Kidney (tissue), 14 donors: Measurements from ENCODE around the gene MLEC. TPM values are rescaled to one million over a fixed set of nuclear protein-coding genes. Genes with fewer than 3 reads are reported as not detected.

Experiments
- DNase-seq, 5 donors: peaks; one replicate each; pipeline ENCODE4 v3.0.0-alpha.2; 2013 to 2020
- FAIRE-seq: peaks from 2 replicates; lab custom pipeline; 2012; peaks lifted over from hg19 to GRCh38; lab: Jason Lieb, UNC
- H3K27ac ChIP-seq, 2 donors: one replicate each; pipeline ENCODE4 v1.7.0; 2013; ENCODE audit warnings: low read depth in 2 of 2, low read length in 2 of 2, inconsistent platforms in 1 of 2
- H3K27me3 ChIP-seq: one replicate; pipeline ENCODE4 v1.7.1; 2013; ENCODE audit warnings: low read length, inconsistent platforms; ENCODE audit not compliant: control insufficient read depth, insufficient read depth
- H3K36me3 ChIP-seq, 3 donors: one replicate each; pipeline versions ENCODE4 v1.7.0 to v1.7.1; 2013; ENCODE audit warnings: low read length in 3 of 3, control low read depth in 1 of 3, inconsistent platforms in 1 of 3; ENCODE audit not compliant: insufficient read depth in 3 of 3, control insufficient read depth in 2 of 3
- H3K4me1 ChIP-seq, 3 donors: one replicate each; pipeline versions ENCODE4 v1.7.0 to v1.7.1; 2013; ENCODE audit warnings: low read length in 3 of 3, inconsistent platforms in 1 of 3, low read depth in 1 of 3; ENCODE audit not compliant: control insufficient read depth in 2 of 3, insufficient read depth in 2 of 3
- H3K4me3 ChIP-seq, 3 donors: one replicate each; pipeline versions ENCODE4 v1.7.0 to v1.8.1; 2013; ENCODE audit warnings: low read length in 3 of 3, control low read depth in 1 of 3, inconsistent platforms in 1 of 3
- H3K9ac ChIP-seq, 3 donors: one replicate each; pipeline versions ENCODE4 v1.7.0 to v1.7.1; 2013; ENCODE audit warnings: low read length in 3 of 3, control low read depth in 1 of 3, inconsistent platforms in 1 of 3
- H3K9me3 ChIP-seq, 3 donors: one replicate each; pipeline versions ENCODE4 v1.7.0 to v1.7.1; 2013; ENCODE audit warnings: low read length in 3 of 3, control low read depth in 1 of 3, inconsistent platforms in 1 of 3; ENCODE audit not compliant: control insufficient read depth in 2 of 3, insufficient read depth in 1 of 3
- intact Hi-C: fragments of 100-400 bp; cut with DNase I; formaldehyde crosslinking; loops from one replicate; pipeline ENCODE4 v1.11.1; 2022
- polyA plus RNA-seq: library from polyadenylated mRNA; stranded (reverse); fragments of 350-450 nt; fragmentation: Illumina TruSeq; extraction: RNeasy Lipid Tissue Mini Kit (QIAGEN cat#74804); gene quantifications from one replicate; pipeline ENCODE4 v1.2.3, GENCODE V29; 2014; ENCODE audit warnings: low read depth, low replicate concordance; ENCODE audit not compliant: insufficient read depth
- total RNA-seq: library from RNA; stranded (reverse); fragmentation: NEBNext Ultra II Directional; extraction: Animal tissue kit (Norgen Biotek cat#: 25700); gene quantifications from one replicate; pipeline ENCODE4 v1.2.1, GENCODE V29; 2021
- TF ChIP-seq, protein P1 (sequence below): IDR thresholded peaks from 3 replicates; pipeline ENCODE4 v1.5.1; 2012; ENCODE audit warnings: mild to moderate bottlenecking, moderate library complexity, borderline replicate concordance; ENCODE audit not compliant: insufficient read depth; ENCODE audit errors: extremely low read depth
- donor health status: control.
- donor health status: control.
- donor health status: control.
- donor health status: control.
- donor health status: control.
- donor health status: DM: yes; HTN: yes; CAD: no.
- donor health status: Normal renal cell carcinoma (clear cell type).

Gene MLEC
- total and polyA plus RNA-seq, 2 donors from 2014 or later: 60.3 to 146 TPM

DNA sequence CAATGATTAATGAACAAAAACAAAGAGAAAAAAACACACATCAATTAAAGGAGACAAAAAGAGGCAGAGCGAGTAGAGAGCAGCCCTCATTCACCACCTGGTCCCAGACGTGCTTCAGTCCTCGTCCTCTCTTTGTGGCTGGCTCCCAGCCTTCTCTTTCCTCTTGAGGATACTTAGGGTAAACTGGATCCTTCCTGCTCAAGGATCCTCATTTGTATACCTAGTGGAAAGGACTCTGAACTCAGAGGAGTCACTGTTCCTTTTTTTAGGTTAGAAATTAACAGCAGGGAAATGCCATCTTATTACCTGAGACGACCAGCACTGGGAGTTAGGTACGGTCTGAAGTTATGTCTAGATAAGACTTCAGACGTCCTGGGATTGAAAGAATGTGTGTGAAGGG, 9.7 kb downstream of the MLEC start:
- Histone ChIP-seq H3K4me3 (no peak overlapping the region), H3K36me3 (peaks cover 14 to 56% (median 41%) of the 10 kb centered on the region in 3 donors), H3K4me1 (peaks cover 0 to 25% (median 18%) of the 10 kb centered on the region in 3 donors), H3K9ac (no peak overlapping the region), H3K9me3 (no peaks in the 10 kb centered on the region), H3K27me3 (no peaks in the 10 kb centered on the region), H3K27ac (peak overlapping the region; percentile 59 to 68)
- DNase-seq (no peak), FAIRE-seq (no peak)
- TF ChIP-seq, protein P1, sequence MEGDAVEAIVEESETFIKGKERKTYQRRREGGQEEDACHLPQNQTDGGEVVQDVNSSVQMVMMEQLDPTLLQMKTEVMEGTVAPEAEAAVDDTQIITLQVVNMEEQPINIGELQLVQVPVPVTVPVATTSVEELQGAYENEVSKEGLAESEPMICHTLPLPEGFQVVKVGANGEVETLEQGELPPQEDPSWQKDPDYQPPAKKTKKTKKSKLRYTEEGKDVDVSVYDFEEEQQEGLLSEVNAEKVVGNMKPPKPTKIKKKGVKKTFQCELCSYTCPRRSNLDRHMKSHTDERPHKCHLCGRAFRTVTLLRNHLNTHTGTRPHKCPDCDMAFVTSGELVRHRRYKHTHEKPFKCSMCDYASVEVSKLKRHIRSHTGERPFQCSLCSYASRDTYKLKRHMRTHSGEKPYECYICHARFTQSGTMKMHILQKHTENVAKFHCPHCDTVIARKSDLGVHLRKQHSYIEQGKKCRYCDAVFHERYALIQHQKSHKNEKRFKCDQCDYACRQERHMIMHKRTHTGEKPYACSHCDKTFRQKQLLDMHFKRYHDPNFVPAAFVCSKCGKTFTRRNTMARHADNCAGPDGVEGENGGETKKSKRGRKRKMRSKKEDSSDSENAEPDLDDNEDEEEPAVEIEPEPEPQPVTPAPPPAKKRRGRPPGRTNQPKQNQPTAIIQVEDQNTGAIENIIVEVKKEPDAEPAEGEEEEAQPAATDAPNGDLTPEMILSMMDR: no peak
- intact Hi-C loops: no loop called here

- Histone ChIP-seq H3K4me3 (no peak overlapping the region), H3K27ac (peak overlapping the region; percentile 32 to 68), H3K9me3 (no peaks in the 10 kb centered on the region), H3K9ac (no peak overlapping the region), H3K27me3 (no peaks in the 10 kb centered on the region), H3K36me3 (peaks cover 14 to 59% (median 43%) of the 10 kb centered on the region in 3 donors), H3K4me1 (peaks cover 0 to 22% (median 18%) of the 10 kb centered on the region in 3 donors)
- no peak for FAIRE-seq
- TF ChIP-seq, protein P1: no peak
- no peak for DNase-seq
- intact Hi-C loops: no loop called here
Observed at GRCh38 chr12:120697344-120697743, 10.4 kb downstream of the MLEC start.

- TF ChIP-seq, protein P1: no peak
- no peak for DNase-seq
- intact Hi-C loops: no loop called here
- no peak overlapping the region for H3K9ac ChIP-seq
- H3K36me3 ChIP-seq: peaks cover 14 to 59% (median 41%) of the 10 kb centered on the region in 3 donors
- no peak overlapping the region for H3K27ac ChIP-seq
- no peaks in the 10 kb centered on the region for H3K9me3 ChIP-seq
- H3K4me1 ChIP-seq: peaks cover 0 to 15% (median 11%) of the 10 kb centered on the region in 3 donors
- FAIRE-seq: no peak
- H3K4me3 ChIP-seq: no peak overlapping the region
- H3K27me3 ChIP-seq: no peaks in the 10 kb centered on the region
Observed at GRCh38 chr12:120698665-120699064, 11.7 kb downstream of the MLEC start.

DNA sequence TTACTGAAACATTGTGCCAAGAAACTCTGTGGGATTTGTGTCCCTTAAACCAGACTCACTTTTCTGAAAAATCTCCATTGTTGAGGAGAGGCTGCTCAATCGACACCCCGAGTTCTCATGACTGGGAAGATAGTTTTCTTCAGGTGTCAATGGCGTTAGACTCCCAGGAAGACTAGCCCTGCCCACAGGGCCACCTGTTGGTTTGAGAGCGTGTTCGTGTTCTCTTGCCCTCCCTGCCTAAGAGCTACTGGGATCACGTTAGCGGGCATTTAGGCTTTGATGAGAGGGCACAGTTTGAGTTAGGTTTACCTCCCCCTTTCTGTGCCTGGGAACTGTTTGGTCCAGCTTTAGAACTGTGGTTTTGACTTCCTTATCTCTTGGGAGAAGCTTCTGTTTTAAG, 12.6 kb downstream of the MLEC start:
- Histone ChIP-seq H3K27ac (no peak overlapping the region), H3K4me1 (peaks cover 0 to 11% (median 10%) of the 10 kb centered on the region in 3 donors), H3K36me3 (peaks cover 9 to 52% (median 38%) of the 10 kb centered on the region in 3 donors), H3K9ac (no peak overlapping the region), H3K27me3 (no peaks in the 10 kb centered on the region), H3K9me3 (no peaks in the 10 kb centered on the region), H3K4me3 (no peak overlapping the region)
- TF ChIP-seq, protein P1: no peak
- FAIRE-seq (no peak), DNase-seq (no peak)
- intact Hi-C loops: no loop called here
